ENCODE measurements around the gene TLE5. TPM values are rescaled to one million over a fixed set of nuclear protein-coding genes. Genes with fewer than 3 reads are reported as not detected.
A peak's percentile ranks its signal among the peaks of the same experiment; 100 is the strongest.

Gene TLE5
- total and polyA plus RNA-seq, 9 of the 15 experiments (the other 6 are each of a cell fraction or from before 2014, with no cell fraction given) = 2.0 to 347 (median 235) TPM

DNA sequence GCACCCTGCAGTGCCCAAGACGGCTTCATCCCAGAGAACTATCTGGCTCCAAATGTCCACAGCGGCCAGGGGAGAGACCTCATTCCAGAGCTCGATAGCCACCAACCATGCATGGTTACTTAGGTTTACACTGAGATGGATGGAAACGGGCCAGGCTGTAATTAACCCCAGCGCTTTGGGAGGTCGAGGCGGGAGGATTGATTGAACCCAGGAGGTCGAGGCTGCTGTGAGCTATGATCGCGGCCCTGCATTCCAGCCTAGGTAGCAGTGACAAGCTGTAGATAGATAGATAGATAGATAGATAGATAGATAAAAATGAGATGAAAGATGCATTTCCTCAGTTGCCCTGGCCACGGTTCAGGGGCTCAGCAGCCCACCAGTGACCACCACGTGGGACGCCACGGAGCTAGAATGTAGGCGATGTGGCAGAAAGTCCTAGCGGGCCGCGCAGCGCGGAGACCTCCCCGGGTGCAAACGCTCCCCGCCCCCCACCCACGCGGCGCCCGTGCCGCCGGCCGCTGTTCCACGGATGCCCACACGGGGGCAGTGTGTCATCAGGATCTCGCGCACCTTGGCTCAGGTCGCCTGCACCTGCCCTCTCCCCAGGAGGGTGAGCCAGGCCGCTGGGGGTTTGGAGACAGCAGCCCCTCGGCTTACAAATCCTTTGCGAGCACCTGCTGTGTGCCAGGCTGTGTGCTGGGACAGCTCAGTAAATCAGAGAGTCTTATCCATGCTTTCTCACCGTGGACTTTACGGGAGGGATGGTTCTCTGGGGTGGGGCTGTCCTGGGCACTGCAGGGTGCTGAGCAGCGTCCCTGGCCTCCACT, 13.5 kb upstream of the TLE5 start (continued):
- TF ChIP-seq, protein P1, sequence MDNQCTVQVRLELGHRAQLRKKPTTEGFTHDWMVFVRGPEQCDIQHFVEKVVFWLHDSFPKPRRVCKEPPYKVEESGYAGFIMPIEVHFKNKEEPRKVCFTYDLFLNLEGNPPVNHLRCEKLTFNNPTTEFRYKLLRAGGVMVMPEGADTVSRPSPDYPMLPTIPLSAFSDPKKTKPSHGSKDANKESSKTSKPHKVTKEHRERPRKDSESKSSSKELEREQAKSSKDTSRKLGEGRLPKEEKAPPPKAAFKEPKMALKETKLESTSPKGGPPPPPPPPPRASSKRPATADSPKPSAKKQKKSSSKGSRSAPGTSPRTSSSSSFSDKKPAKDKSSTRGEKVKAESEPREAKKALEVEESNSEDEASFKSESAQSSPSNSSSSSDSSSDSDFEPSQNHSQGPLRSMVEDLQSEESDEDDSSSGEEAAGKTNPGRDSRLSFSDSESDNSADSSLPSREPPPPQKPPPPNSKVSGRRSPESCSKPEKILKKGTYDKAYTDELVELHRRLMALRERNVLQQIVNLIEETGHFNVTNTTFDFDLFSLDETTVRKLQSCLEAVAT (IDR thresholded peaks at IDR 0.05) = no peak
- TF ChIP-seq BRCA1 (IDR thresholded peaks at IDR 0.05) = no peak
- no peak for TF ChIP-seq BRCA1 (CRISPR knock-in tag; IDR thresholded peaks at IDR 0.05)
- TF ChIP-seq C11orf30 (IDR thresholded peaks at IDR 0.05; ENCODE audit: low read depth) = no peak
- TF ChIP-seq, protein P2, sequence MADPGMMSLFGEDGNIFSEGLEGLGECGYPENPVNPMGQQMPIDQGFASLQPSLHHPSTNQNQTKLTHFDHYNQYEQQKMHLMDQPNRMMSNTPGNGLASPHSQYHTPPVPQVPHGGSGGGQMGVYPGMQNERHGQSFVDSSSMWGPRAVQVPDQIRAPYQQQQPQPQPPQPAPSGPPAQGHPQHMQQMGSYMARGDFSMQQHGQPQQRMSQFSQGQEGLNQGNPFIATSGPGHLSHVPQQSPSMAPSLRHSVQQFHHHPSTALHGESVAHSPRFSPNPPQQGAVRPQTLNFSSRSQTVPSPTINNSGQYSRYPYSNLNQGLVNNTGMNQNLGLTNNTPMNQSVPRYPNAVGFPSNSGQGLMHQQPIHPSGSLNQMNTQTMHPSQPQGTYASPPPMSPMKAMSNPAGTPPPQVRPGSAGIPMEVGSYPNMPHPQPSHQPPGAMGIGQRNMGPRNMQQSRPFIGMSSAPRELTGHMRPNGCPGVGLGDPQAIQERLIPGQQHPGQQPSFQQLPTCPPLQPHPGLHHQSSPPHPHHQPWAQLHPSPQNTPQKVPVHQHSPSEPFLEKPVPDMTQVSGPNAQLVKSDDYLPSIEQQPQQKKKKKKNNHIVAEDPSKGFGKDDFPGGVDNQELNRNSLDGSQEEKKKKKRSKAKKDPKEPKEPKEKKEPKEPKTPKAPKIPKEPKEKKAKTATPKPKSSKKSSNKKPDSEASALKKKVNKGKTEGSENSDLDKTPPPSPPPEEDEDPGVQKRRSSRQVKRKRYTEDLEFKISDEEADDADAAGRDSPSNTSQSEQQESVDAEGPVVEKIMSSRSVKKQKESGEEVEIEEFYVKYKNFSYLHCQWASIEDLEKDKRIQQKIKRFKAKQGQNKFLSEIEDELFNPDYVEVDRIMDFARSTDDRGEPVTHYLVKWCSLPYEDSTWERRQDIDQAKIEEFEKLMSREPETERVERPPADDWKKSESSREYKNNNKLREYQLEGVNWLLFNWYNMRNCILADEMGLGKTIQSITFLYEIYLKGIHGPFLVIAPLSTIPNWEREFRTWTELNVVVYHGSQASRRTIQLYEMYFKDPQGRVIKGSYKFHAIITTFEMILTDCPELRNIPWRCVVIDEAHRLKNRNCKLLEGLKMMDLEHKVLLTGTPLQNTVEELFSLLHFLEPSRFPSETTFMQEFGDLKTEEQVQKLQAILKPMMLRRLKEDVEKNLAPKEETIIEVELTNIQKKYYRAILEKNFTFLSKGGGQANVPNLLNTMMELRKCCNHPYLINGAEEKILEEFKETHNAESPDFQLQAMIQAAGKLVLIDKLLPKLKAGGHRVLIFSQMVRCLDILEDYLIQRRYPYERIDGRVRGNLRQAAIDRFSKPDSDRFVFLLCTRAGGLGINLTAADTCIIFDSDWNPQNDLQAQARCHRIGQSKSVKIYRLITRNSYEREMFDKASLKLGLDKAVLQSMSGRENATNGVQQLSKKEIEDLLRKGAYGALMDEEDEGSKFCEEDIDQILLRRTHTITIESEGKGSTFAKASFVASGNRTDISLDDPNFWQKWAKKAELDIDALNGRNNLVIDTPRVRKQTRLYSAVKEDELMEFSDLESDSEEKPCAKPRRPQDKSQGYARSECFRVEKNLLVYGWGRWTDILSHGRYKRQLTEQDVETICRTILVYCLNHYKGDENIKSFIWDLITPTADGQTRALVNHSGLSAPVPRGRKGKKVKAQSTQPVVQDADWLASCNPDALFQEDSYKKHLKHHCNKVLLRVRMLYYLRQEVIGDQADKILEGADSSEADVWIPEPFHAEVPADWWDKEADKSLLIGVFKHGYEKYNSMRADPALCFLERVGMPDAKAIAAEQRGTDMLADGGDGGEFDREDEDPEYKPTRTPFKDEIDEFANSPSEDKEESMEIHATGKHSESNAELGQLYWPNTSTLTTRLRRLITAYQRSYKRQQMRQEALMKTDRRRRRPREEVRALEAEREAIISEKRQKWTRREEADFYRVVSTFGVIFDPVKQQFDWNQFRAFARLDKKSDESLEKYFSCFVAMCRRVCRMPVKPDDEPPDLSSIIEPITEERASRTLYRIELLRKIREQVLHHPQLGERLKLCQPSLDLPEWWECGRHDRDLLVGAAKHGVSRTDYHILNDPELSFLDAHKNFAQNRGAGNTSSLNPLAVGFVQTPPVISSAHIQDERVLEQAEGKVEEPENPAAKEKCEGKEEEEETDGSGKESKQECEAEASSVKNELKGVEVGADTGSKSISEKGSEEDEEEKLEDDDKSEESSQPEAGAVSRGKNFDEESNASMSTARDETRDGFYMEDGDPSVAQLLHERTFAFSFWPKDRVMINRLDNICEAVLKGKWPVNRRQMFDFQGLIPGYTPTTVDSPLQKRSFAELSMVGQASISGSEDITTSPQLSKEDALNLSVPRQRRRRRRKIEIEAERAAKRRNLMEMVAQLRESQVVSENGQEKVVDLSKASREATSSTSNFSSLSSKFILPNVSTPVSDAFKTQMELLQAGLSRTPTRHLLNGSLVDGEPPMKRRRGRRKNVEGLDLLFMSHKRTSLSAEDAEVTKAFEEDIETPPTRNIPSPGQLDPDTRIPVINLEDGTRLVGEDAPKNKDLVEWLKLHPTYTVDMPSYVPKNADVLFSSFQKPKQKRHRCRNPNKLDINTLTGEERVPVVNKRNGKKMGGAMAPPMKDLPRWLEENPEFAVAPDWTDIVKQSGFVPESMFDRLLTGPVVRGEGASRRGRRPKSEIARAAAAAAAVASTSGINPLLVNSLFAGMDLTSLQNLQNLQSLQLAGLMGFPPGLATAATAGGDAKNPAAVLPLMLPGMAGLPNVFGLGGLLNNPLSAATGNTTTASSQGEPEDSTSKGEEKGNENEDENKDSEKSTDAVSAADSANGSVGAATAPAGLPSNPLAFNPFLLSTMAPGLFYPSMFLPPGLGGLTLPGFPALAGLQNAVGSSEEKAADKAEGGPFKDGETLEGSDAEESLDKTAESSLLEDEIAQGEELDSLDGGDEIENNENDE (IDR thresholded peaks at IDR 0.05; ENCODE audit: low read depth, low read length) = no peak
- TF ChIP-seq NELFE (IDR thresholded peaks at IDR 0.05; ENCODE audit: insufficient read depth, insufficient read length) = no peak
- TF ChIP-seq, protein P3, sequence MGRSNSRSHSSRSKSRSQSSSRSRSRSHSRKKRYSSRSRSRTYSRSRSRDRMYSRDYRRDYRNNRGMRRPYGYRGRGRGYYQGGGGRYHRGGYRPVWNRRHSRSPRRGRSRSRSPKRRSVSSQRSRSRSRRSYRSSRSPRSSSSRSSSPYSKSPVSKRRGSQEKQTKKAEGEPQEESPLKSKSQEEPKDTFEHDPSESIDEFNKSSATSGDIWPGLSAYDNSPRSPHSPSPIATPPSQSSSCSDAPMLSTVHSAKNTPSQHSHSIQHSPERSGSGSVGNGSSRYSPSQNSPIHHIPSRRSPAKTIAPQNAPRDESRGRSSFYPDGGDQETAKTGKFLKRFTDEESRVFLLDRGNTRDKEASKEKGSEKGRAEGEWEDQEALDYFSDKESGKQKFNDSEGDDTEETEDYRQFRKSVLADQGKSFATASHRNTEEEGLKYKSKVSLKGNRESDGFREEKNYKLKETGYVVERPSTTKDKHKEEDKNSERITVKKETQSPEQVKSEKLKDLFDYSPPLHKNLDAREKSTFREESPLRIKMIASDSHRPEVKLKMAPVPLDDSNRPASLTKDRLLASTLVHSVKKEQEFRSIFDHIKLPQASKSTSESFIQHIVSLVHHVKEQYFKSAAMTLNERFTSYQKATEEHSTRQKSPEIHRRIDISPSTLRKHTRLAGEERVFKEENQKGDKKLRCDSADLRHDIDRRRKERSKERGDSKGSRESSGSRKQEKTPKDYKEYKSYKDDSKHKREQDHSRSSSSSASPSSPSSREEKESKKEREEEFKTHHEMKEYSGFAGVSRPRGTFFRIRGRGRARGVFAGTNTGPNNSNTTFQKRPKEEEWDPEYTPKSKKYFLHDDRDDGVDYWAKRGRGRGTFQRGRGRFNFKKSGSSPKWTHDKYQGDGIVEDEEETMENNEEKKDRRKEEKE (IDR thresholded peaks at IDR 0.05; ENCODE audit: borderline replicate concordance in 1 of 2, control insufficient read depth in 1 of 2, low read depth in 2 of 2, low read length in 1 of 2) = no peak
- TF ChIP-seq, protein P4, sequence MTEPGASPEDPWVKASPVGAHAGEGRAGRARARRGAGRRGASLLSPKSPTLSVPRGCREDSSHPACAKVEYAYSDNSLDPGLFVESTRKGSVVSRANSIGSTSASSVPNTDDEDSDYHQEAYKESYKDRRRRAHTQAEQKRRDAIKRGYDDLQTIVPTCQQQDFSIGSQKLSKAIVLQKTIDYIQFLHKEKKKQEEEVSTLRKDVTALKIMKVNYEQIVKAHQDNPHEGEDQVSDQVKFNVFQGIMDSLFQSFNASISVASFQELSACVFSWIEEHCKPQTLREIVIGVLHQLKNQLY (CRISPR knock-in tag; conservative IDR thresholded peaks at IDR 0.05) = no peak
- peak in 1 of 2 experiments; percentile 47; a peak in 1 of 4 replicates for TF ChIP-seq RCOR1 (IDR thresholded peaks at IDR 0.05; ENCODE audit: borderline replicate concordance in 1 of 2, low read depth in 2 of 2, low read length in 2 of 2)

Data from K562 (cell line).